GM18951 (cell line): ENCODE measurements around the gene TCF4.

Experiments
- POLR2A ChIP-seq: IDR thresholded peaks from 4 replicates; pipeline ENCODE4 v1.6.1; 2011; ENCODE audit warnings: mild to moderate bottlenecking; ENCODE audit not compliant: insufficient read length, insufficient read depth; ENCODE audit errors: extremely low read depth
- in situ Hi-C: fragments of 300-500 bp; cut with MboI; formaldehyde crosslinking; loops from one replicate; pipeline ENCODE4 v1.12.0; 2022; ENCODE audit warnings: low sequenced_read_pairs, mixed read lengths, inconsistent platforms; ENCODE audit not compliant: unreplicated experiment

The TCF4 gene

DNA sequence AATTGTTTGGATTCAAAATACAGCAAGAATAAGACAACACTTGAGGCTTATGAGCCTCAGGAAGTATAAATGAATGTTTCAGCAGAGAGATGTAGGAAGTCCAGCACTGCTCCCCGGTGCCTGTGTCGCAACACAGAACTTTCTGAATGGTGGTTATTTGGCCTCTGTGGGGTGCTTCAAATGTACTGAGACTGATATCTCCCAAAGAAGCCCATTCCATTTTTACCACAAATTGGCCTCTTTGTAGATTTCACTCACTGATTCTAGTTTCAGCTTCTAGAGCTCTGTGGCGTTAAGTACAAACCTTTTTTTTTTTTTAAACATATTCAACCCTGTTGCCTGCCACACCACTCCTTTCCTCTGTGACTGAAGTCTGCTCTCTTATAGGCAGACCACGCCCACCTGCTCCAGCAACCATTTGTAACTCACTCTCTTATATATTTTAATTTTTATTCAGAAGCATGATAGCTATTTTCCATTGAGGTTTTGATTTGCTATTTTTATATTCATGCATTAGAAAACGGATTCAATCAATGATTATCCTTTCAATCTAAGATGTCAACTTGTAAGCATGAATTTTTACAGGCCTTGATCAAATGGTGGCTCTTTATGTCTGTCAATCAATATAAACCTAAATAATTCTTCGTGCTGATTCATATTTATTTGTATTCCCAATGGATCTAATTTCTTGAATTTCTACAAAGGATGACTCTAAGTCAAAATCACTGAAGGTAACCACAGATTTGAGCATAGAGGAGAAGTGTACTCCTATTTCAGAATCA, 351.7 kb downstream of the TCF4 start:
- TF ChIP-seq POLR2A: no peak
- in situ Hi-C loops: no loop called here

DNA sequence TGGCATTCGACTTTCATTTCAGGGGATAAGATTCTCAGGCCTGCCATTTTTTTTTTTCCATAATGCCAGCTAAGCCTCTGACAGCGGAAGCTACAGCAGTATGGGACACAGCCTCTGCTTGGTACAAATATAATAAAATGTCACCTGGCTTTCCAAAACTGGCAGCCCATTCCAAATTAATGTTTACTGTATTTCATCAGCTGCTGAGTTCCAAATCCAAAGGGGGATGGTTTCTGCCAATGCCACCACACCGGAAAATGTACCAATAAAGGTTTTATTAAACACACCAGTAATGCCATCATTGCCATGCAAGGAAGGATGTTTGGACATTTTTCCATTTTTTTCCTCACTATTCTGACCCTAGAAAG, 352.9 kb downstream of the TCF4 start:
- TF ChIP-seq POLR2A: no peak
- in situ Hi-C loops: no loop called here

DNA sequence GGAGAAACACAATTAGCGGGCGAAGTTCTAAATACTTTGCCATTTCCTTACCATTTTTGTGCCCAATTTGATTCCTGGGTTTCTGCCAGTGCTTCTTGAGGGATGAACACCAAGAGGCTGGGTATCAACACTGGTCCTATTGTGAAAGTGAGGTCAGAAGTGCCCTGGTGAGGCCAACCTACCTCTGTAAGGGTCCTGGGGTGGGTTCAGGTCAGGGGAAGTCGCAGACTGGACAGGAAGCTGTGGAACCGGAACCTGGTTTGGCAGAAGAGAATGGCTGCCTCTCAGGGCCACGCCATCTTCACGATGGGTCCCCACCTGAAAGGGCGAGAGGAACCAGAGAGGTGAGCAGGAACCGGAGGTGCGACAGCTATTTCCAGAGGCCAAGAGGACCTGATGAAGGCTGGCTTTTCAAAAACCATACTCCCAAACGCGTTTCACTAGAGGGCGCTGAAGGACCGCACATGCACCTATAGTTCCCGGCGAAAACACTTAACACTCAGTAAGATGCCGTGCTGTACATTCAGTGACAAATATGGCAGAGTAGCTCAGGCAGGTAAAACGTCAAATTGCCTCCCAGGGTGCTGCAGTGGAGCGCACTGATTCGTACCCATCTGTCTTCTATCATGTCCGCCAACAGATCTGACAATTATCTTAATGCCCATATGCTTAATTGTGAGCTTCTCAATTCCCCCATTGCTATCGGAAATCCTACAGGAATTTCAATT, 353.5 kb downstream of the TCF4 start:
- in situ Hi-C loops: no loop called here
- no peak for TF ChIP-seq POLR2A

DNA sequence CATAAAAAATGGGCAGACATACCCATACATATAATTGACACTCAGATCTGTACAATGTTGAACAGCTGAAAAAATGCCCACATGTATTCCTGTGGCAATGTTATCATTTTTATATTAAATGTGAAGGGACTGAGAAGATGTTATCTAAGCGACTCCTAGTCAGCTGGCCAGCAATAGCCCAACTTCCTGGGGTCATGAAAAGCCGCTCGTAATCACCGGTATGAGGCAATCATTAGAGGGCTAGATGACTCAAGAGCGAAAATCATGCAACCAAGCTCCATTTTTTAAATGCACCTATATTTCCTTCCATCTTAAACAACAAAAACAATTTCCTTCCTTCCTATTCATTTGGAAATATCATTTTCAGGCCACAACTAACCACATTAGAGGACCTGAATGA, 354.1 kb downstream of the TCF4 start:
- TF ChIP-seq POLR2A: no peak
- in situ Hi-C loops: no loop called here

- TF ChIP-seq POLR2A: no peak
- in situ Hi-C loops: no loop called here
These were observed 355.5 kb downstream of the TCF4 start for GRCh38 chr18:55232506-55232905.

- TF ChIP-seq POLR2A: no peak
- in situ Hi-C loops: no loop called here
These were observed 358.3 kb downstream of the TCF4 start for GRCh38 chr18:55229682-55230081.

DNA sequence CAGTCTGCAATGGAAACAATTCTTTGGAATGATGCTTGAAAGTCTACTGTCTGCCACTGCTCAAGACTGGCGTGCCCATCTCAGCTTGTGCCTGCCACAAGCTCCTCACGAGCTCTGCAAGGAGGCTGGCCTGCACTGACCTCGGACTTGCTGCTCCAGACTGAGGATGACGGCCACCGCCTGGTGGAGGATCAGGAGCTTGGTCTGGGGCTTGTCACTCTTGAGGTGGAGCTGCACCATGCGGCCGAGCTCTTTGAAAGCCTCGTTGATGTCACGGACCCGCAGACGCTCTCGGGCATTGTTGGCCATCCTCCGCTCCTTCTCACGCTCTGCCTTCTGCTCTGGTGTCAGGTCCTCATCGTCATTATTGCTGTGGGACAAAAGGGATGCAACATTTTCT, 359.3 kb downstream of the TCF4 start:
- no peak for TF ChIP-seq POLR2A
- in situ Hi-C loops: no loop called here

GRCh38 chr18:55228191-55228590, 359.8 kb downstream of the TCF4 start:
- no peak for TF ChIP-seq POLR2A
- in situ Hi-C loops: no loop called here

- TF ChIP-seq POLR2A: no peak
- in situ Hi-C loops: no loop called here
These were observed 360.2 kb downstream of the TCF4 start for GRCh38 chr18:55227771-55228170.

DNA sequence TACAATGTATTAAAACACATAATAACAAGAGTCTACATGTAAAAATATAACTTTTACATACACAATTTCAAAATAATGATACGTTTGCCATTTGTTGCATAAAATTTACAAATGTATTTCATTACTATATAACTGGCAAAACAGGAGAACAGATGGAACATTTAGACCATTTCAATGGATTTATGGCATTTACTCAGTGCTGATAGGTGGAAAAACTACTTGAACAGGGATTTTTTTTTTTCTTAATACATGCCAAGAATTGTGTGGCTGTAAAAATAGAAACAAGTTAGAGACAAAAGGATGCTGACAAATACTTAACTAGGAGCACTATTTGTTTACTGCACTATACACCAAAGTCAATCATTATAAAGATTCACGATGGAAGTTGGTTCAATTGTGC, 361.9 kb downstream of the TCF4 start:
- no peak for TF ChIP-seq POLR2A
- in situ Hi-C loops: no loop called here

DNA sequence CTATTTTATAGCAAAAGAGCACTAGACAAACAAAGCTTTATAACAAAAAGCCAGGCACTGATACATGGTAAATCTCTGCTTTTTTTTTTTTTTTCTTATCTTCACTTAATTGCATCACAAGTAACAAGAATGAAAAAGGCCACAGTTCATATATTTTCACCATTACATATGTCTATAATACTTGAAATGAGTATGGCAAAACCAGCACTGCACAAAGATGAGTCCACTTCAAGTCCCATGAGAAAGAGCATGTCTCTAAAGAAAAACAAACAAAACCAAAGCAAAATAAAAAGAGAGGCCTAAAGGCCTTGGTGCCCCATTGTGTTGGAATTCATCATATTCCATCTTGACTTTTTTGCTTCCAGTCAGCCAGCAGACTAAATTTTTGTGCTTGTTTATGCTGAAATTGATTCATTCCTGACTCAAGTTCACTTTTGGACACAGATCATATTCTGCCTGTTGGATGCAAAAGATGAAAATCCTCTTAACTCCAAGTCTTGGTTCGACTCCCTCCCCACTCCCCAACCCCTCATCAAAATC, 363.8 kb downstream of the TCF4 start:
- in situ Hi-C loops: no loop called here
- no peak for TF ChIP-seq POLR2A

DNA sequence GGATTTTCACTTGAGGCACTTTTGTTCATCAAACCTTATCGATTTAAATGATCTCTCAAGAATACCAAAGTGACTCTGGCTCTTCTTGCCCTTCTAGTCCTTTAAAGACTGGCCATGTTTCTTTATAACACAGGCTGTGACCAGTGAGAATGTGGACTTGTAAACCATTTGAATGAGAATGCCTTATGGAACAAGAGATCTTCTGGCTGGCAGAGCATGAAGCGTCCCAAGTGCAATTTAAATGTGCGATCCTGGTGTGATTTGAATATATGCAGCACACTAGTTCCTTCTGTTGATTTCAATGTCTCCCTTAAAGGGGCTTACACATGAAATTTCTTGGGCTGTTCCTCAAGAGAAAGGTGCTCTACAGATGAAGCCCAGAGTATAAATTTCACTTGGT, 366.4 kb downstream of the TCF4 start:
- TF ChIP-seq POLR2A: no peak
- in situ Hi-C loops: no loop called here

DNA sequence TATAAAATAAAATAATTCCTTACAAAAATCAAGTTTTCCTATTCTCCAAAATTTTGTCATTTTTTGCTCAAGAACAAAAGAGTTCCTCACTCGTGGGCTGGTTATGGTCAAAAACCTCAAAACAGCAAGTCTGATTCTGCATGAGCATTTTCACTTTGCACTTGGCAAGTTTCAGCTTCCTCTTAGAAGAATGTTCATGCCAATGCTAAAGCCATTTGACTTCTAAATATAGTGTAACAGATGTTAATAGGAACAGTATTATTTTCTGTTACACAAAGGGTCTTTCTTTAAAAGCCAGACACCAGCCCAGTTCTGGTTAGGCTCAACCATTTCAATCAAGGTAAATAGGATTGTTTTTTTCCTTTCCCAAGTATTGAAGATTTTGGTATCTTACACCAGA, 367.5 kb downstream of the TCF4 start:
- no peak for TF ChIP-seq POLR2A
- in situ Hi-C loops: no loop called here

GRCh38 chr18:55219823-55220222, 368.2 kb downstream of the TCF4 start:
- no peak for TF ChIP-seq POLR2A
- in situ Hi-C loops: no loop called here
